Central memory CD8-positive, alpha-beta T cell (primary cell): ENCODE measurements around the gene SP6.

Experiments
- ATAC-seq: fragments of 150-1000 bp; cut with Tn5 transposase; replicated peaks from 2 replicates; pipeline ENCODE4 v1.10.0; 2022; ENCODE audit warnings: mild to moderate bottlenecking, moderate FRiP score, moderate number of reproducible peaks; ENCODE audit not compliant: poor library complexity, severe bottlenecking; ENCODE audit errors: extremely low read depth
- DNase-seq, 2 donors: peaks; one replicate each; pipeline ENCODE4 v3.0.0; 2021; ENCODE audit warnings: low spot score in 2 of 2
- H3K27ac Mint-ChIP-seq: one replicate; pipeline ENCODE4 v1.8.0; 2022; ENCODE audit warnings: low read depth, mild to moderate bottlenecking, moderate library complexity, mixed read lengths
- H3K27me3 Mint-ChIP-seq: one replicate; pipeline ENCODE4 v1.8.0; 2022; ENCODE audit warnings: mixed read lengths
- H3K36me3 Mint-ChIP-seq: one replicate; pipeline ENCODE4 v1.8.0; 2022; ENCODE audit warnings: mild to moderate bottlenecking, moderate library complexity, mixed read lengths; ENCODE audit not compliant: insufficient read depth
- H3K4me1 Mint-ChIP-seq: one replicate; pipeline ENCODE4 v1.8.0; 2022; ENCODE audit warnings: mixed read lengths
- H3K4me3 Mint-ChIP-seq: one replicate; pipeline ENCODE4 v1.8.0; 2022; ENCODE audit warnings: mild to moderate bottlenecking, moderate library complexity, mixed read lengths
- H3K9me3 Mint-ChIP-seq: one replicate; pipeline ENCODE4 v1.8.0; 2022; ENCODE audit warnings: mixed read lengths

Gene SP6

GRCh38 chr17:47860386-47860785 is 9.4 kb upstream of the SP6 start:
- no peaks in the 10 kb centered on the region for H3K4me1 Mint-ChIP-seq
- H3K9me3 Mint-ChIP-seq: no peaks in the 10 kb centered on the region
- no peak for DNase-seq
- H3K4me3 Mint-ChIP-seq: no peak overlapping the region
- H3K27me3 Mint-ChIP-seq: peaks cover 56% of the 10 kb centered on the region
- no peak for ATAC-seq
- H3K27ac Mint-ChIP-seq: no peak overlapping the region
- no peaks in the 10 kb centered on the region for H3K36me3 Mint-ChIP-seq

DNA sequence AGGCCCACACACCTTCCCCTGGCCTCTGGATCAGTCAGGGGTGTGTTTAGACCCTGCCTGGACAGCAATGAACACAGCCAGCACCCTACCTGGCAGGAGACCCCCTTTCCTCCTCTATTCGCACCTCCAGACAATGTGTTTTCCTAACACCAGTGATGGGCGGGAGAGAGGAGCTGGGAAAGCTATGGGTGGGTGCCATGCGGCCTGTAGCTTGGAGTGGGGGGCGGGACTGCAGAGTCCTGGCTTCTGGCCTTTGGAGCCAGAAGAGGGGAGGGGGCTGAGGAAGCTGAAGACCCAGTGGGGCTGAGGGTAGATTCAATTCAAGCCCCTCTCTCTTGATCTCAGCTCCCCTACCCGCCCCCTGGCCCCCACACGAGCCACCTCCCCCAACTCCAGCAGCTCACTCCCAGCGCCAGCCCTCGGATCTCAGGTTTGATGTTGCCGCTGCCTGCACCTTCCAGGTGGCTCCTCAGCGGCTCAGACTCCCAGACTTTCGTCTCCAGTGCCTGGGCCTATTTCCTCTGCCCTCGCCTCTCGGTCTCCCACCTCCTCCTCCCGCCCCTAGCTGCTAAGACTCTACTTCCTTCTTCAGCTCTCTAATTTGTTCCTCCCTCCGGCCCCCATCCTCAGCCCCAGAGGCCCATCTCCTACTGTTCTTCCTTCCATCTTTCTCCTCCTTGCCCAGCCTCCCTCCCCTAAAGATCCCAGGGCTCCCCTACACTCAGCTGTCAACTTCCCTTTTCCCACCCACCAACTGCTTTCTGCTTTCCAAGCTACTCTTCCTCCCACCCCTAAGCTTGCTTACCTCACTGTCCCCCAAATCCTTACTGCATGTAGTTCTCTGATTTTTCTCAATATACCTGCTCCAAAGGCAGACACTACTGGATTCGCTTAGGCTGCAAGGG is 6.8 kb upstream of the SP6 start:
- DNase-seq (no peak), ATAC-seq (no peak)
- no peak overlapping the region for H3K4me3 Mint-ChIP-seq
- peaks cover 71% of the 10 kb centered on the region for H3K27me3 Mint-ChIP-seq
- H3K36me3 Mint-ChIP-seq: no peaks in the 10 kb centered on the region
- no peaks in the 10 kb centered on the region for H3K9me3 Mint-ChIP-seq
- H3K27ac Mint-ChIP-seq: no peak overlapping the region
- no peaks in the 10 kb centered on the region for H3K4me1 Mint-ChIP-seq

DNA sequence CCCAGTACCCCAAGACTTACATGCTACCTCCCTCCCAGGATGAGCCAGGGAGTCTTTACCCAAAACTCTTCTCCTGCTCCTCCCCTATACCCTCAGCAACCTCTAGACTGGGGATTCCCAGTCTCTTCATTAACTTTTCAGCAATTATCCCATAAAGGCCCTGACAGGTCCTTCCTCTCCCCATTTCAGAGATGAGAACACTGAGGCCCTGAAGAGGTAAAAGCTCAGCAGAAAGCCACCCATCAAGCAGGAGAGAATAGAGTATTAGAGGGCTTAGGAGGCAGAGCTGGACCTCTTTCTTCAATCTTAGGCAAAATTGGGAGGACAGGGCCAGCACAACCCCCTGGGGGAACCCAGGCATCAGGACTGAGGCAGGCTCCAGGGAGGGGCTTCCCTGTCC is 5.9 kb upstream of the SP6 start:
- peaks cover 8% of the 10 kb centered on the region for H3K4me1 Mint-ChIP-seq
- H3K9me3 Mint-ChIP-seq: no peaks in the 10 kb centered on the region
- DNase-seq: no peak
- peaks cover under 1% of the 10 kb centered on the region for H3K36me3 Mint-ChIP-seq
- peaks cover 80% of the 10 kb centered on the region for H3K27me3 Mint-ChIP-seq
- H3K27ac Mint-ChIP-seq: no peak overlapping the region
- ATAC-seq: no peak
- no peak overlapping the region for H3K4me3 Mint-ChIP-seq

DNA sequence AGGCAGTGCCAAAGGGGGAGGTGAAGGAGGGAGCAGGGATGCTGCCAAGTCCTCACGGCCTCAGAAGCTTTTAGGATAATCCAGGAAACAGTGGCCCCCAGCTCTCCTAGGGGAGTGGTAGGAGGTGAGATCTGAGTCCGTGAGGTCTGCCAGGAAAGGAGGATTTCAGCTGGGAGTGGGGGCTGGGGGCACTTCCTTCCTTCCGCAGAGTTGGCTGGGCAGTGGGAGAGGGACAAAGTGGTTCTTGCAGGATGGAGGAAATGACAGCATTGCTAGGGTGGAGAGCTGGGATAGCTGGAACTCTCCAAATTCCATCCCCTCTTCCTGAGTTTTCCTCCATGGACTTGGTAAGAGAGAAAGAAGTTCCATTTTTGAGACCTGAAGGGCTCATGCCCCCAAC is 4.8 kb upstream of the SP6 start:
- no peak for DNase-seq
- Mint-ChIP-seq H3K36me3 (peaks cover 2% of the 10 kb centered on the region), H3K4me1 (peaks cover 11% of the 10 kb centered on the region), H3K27ac (no peak overlapping the region), H3K4me3 (no peak overlapping the region), H3K9me3 (no peaks in the 10 kb centered on the region), H3K27me3 (peaks cover 88% of the 10 kb centered on the region)
- no peak for ATAC-seq

DNA sequence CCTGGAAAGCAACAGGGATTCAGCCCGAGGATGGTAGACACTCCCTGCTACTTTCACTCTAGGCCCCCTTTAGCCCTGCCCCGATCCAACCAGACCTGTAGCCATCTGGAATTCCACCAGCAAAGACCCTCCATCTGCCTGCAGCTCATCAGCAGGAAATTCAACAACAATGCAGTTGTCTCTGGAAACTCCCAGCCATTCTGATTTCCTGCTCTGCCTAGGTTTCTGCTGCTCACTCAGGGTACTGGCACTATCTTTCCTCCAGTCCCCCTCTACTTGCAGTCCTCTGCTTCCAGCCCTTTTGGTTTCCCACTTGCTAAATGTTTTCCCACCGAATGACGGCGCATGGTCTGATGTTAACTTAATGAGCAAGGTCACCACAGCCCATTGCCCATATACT is 2.7 kb upstream of the SP6 start:
- peaks cover 18% of the 10 kb centered on the region for H3K4me1 Mint-ChIP-seq
- peaks cover 3% of the 10 kb centered on the region for H3K36me3 Mint-ChIP-seq
- H3K4me3 Mint-ChIP-seq: no peak overlapping the region
- H3K27ac Mint-ChIP-seq: no peak overlapping the region
- H3K9me3 Mint-ChIP-seq: no peaks in the 10 kb centered on the region
- H3K27me3 Mint-ChIP-seq: peaks cover 89% of the 10 kb centered on the region
- no peak for DNase-seq
- no peak for ATAC-seq

- Mint-ChIP-seq H3K4me3 (peak overlapping the region; percentile 58), H3K4me1 (peaks cover 18% of the 10 kb centered on the region), H3K27me3 (peaks cover 90% of the 10 kb centered on the region)
Measured at GRCh38 chr17:47852113-47852949, 1.4 kb upstream of the SP6 start.

DNA sequence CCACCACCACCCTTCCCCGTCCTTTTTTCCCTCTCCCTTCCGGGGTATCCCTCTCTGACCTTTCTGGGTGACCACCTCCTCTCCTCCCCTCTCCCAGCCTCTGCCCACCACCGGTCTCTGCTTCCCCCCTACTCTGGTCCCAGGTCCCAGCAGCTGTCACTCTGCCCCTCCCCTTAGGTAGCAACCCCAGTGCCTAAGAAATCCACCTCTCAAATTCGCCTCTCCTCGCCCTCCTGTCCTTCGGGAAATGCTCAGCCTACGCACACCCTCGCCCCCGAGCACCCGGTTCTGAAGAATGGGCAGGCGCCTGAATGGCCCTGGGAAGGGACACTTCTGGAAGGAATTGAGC is 775 bp upstream of the SP6 start:
- H3K27ac Mint-ChIP-seq: no peak overlapping the region
- no peaks in the 10 kb centered on the region for H3K9me3 Mint-ChIP-seq
- peak overlapping the region; percentile 58 for H3K4me3 Mint-ChIP-seq
- ATAC-seq (no peak), DNase-seq (no peak)
- peaks cover 90% of the 10 kb centered on the region for H3K27me3 Mint-ChIP-seq
- H3K36me3 Mint-ChIP-seq: peaks cover 3% of the 10 kb centered on the region
- peaks cover 18% of the 10 kb centered on the region for H3K4me1 Mint-ChIP-seq

More at GRCh38 chr17:47852113-47852949, 1.4 kb upstream of the SP6 start:
- ATAC-seq (no peak), DNase-seq (no peak)
- Mint-ChIP-seq H3K9me3 (no peaks in the 10 kb centered on the region), H3K27ac (peak overlapping the region; percentile 25), H3K36me3 (peaks cover 3% of the 10 kb centered on the region)

- Mint-ChIP-seq H3K27ac (no peak overlapping the region), H3K36me3 (peaks cover 3% of the 10 kb centered on the region), H3K27me3 (peaks cover 90% of the 10 kb centered on the region), H3K4me3 (peak overlapping the region; percentile 49), H3K9me3 (no peaks in the 10 kb centered on the region), H3K4me1 (peaks cover 18% of the 10 kb centered on the region)
- DNase-seq (no peak), ATAC-seq (no peak)
Measured at GRCh38 chr17:47850373-47850691, 631 bp downstream of the SP6 start.

GRCh38 chr17:47848198-47848513 is 2.8 kb downstream of the SP6 start:
- no peak for ATAC-seq
- H3K4me3 Mint-ChIP-seq: no peak overlapping the region
- no peak for DNase-seq
- H3K4me1 Mint-ChIP-seq: peaks cover 18% of the 10 kb centered on the region
- no peak overlapping the region for H3K27ac Mint-ChIP-seq
- H3K9me3 Mint-ChIP-seq: no peaks in the 10 kb centered on the region
- H3K36me3 Mint-ChIP-seq: peaks cover 3% of the 10 kb centered on the region
- peaks cover 80% of the 10 kb centered on the region for H3K27me3 Mint-ChIP-seq

GRCh38 chr17:47847341-47848197 is 3.4 kb downstream of the SP6 start:
- Mint-ChIP-seq H3K4me1 (peaks cover 17% of the 10 kb centered on the region), H3K27me3 (peaks cover 74% of the 10 kb centered on the region), H3K4me3 (no peak overlapping the region), H3K36me3 (peaks cover 3% of the 10 kb centered on the region), H3K9me3 (no peaks in the 10 kb centered on the region), H3K27ac (no peak overlapping the region)
- ATAC-seq (no peak), DNase-seq (no peak)

GRCh38 chr17:47846716-47847340 is 4.1 kb downstream of the SP6 start:
- ATAC-seq (no peak), DNase-seq (no peak)
- H3K4me1 Mint-ChIP-seq: peaks cover 9% of the 10 kb centered on the region
- no peak overlapping the region for H3K27ac Mint-ChIP-seq
- H3K36me3 Mint-ChIP-seq: peaks cover 3% of the 10 kb centered on the region
- H3K27me3 Mint-ChIP-seq: peaks cover 67% of the 10 kb centered on the region
- H3K9me3 Mint-ChIP-seq: no peaks in the 10 kb centered on the region
- no peak overlapping the region for H3K4me3 Mint-ChIP-seq

- ATAC-seq: no peak
- H3K9me3 Mint-ChIP-seq: no peaks in the 10 kb centered on the region
- peaks cover 6% of the 10 kb centered on the region for H3K36me3 Mint-ChIP-seq
- peaks cover 13% of the 10 kb centered on the region for H3K4me1 Mint-ChIP-seq
- H3K27me3 Mint-ChIP-seq: peaks cover 59% of the 10 kb centered on the region
- no peak for DNase-seq
- no peak overlapping the region for H3K27ac Mint-ChIP-seq
- H3K4me3 Mint-ChIP-seq: no peak overlapping the region
Measured at GRCh38 chr17:47845716-47846075, 5.3 kb downstream of the SP6 start.
